ENCODE measurements around the gene RBM3.

The RBM3 gene

GRCh38 chrX:48575642-48576041 lies 1.4 kb downstream of the RBM3 start:
- ChIA-PET POLR2A (no interaction called here), CTCF (no interaction called here)
- Histone ChIP-seq H3K27ac (ENCODE audit: insufficient read depth in 1 of 2, low read depth in 1 of 2, low read length in 2 of 2, poor library complexity in 1 of 2, severe bottlenecking in 2 of 2) (peak overlapping the region in 1 of 2 experiments; percentile 97), H3K9me3 (ENCODE audit: control extremely low read depth in 1 of 5, control insufficient read depth in 4 of 5, insufficient read depth in 2 of 5, low read depth in 1 of 5, low read length in 4 of 5) (peaks cover 0 to 5% (median 0%) of the 10 kb centered on the region in 5 experiments), H3K4me3 (ENCODE audit: control insufficient read depth in 1 of 7, extremely low read depth in 1 of 7, insufficient read depth in 4 of 7, low read depth in 2 of 7, low read length in 6 of 7) (peak overlapping the region in 5 of 7 experiments; percentile 69 to 82 (median 73)), H3K36me3 (ENCODE audit: control insufficient read depth in 4 of 4, insufficient read depth in 4 of 4, low read length in 3 of 4) (peaks cover 0 to 39% (median 19%) of the 10 kb centered on the region in 4 experiments), H3K27me3 (replicated peaks in 2 of 5; ENCODE audit: control insufficient read depth in 4 of 5, insufficient read depth in 5 of 5, low read length in 4 of 5) (no peaks in the 10 kb centered on the region), H3K4me1 (ENCODE audit: control extremely low read depth in 1 of 4, control insufficient read depth in 4 of 4, insufficient read depth in 4 of 4, low read length in 3 of 4) (peaks cover 0 to 20% (median 16%) of the 10 kb centered on the region in 4 experiments)
- 91% methylated on average over 11 of the region's 13 CpGs for WGBS (ENCODE audit: insufficient coverage)
- no peak for DNase-seq

GRCh38 chrX:48576108-48576507 lies 1.8 kb downstream of the RBM3 start:
- Histone ChIP-seq H3K4me1 (ENCODE audit: control extremely low read depth in 1 of 4, control insufficient read depth in 4 of 4, insufficient read depth in 4 of 4, low read length in 3 of 4) (peaks cover 0 to 20% (median 16%) of the 10 kb centered on the region in 4 experiments), H3K27me3 (replicated peaks in 2 of 5; ENCODE audit: control insufficient read depth in 4 of 5, insufficient read depth in 5 of 5, low read length in 4 of 5) (no peaks in the 10 kb centered on the region), H3K36me3 (ENCODE audit: control insufficient read depth in 4 of 4, insufficient read depth in 4 of 4, low read length in 3 of 4) (peaks cover 0 to 39% (median 19%) of the 10 kb centered on the region in 4 experiments), H3K27ac (ENCODE audit: insufficient read depth in 1 of 2, low read depth in 1 of 2, low read length in 2 of 2, poor library complexity in 1 of 2, severe bottlenecking in 2 of 2) (peak overlapping the region in 1 of 2 experiments; percentile 97), H3K4me3 (ENCODE audit: control insufficient read depth in 1 of 7, extremely low read depth in 1 of 7, insufficient read depth in 4 of 7, low read depth in 2 of 7, low read length in 6 of 7) (peak overlapping the region in 3 of 7 experiments; percentile 5 to 73 (median 50)), H3K9me3 (ENCODE audit: control extremely low read depth in 1 of 5, control insufficient read depth in 4 of 5, insufficient read depth in 2 of 5, low read depth in 1 of 5, low read length in 4 of 5) (peaks cover 0 to 5% (median 0%) of the 10 kb centered on the region in 5 experiments)
- DNase-seq = no peak
- POLR2A ChIA-PET = no interaction called here
- WGBS (ENCODE audit: insufficient coverage) = 89% methylated on average over 6 of the region's 6 CpGs
- CTCF ChIA-PET = no interaction called here

- H3K9me3 ChIP-seq (ENCODE audit: control extremely low read depth in 1 of 5, control insufficient read depth in 4 of 5, insufficient read depth in 2 of 5, low read depth in 1 of 5, low read length in 4 of 5) = peaks cover 0 to 5% (median 0%) of the 10 kb centered on the region in 5 experiments
- CTCF ChIA-PET = interaction anchor here (1.0 kb wide), 1 partner anchor 17 kb away, joined by 3 read pairs; no protein-coding TSS in a partner anchor
- DNase-seq = no peak
- H3K27ac ChIP-seq (ENCODE audit: insufficient read depth in 1 of 2, low read depth in 1 of 2, low read length in 2 of 2, poor library complexity in 1 of 2, severe bottlenecking in 2 of 2) = no peak overlapping the region
- WGBS (ENCODE audit: insufficient coverage) = 83% methylated on average over 1 of the region's 2 CpGs
- POLR2A ChIA-PET = interaction anchor here (1.8 kb wide), 1 partner anchor 18 kb away, joined by 5 read pairs; no protein-coding TSS in a partner anchor
- H3K4me1 ChIP-seq (ENCODE audit: control extremely low read depth in 1 of 4, control insufficient read depth in 4 of 4, insufficient read depth in 4 of 4, low read length in 3 of 4) = peaks cover 0 to 18% (median 16%) of the 10 kb centered on the region in 4 experiments
- H3K4me3 ChIP-seq (ENCODE audit: control insufficient read depth in 1 of 7, extremely low read depth in 1 of 7, insufficient read depth in 4 of 7, low read depth in 2 of 7, low read length in 6 of 7) = no peak overlapping the region
- H3K27me3 ChIP-seq (replicated peaks in 2 of 5; ENCODE audit: control insufficient read depth in 4 of 5, insufficient read depth in 5 of 5, low read length in 4 of 5) = no peaks in the 10 kb centered on the region
- H3K36me3 ChIP-seq (ENCODE audit: control insufficient read depth in 4 of 4, insufficient read depth in 4 of 4, low read length in 3 of 4) = peaks cover 0 to 39% (median 19%) of the 10 kb centered on the region in 4 experiments
Observed at GRCh38 chrX:48578661-48579128, 4.4 kb downstream of the RBM3 start.

- Histone ChIP-seq H3K27ac (ENCODE audit: insufficient read depth in 1 of 2, low read depth in 1 of 2, low read length in 2 of 2, poor library complexity in 1 of 2, severe bottlenecking in 2 of 2) (no peak overlapping the region), H3K9me3 (ENCODE audit: control extremely low read depth in 1 of 5, control insufficient read depth in 4 of 5, insufficient read depth in 2 of 5, low read depth in 1 of 5, low read length in 4 of 5) (peaks cover 0 to 5% (median 0%) of the 10 kb centered on the region in 5 experiments), H3K27me3 (replicated peaks in 2 of 5; ENCODE audit: control insufficient read depth in 4 of 5, insufficient read depth in 5 of 5, low read length in 4 of 5) (no peaks in the 10 kb centered on the region), H3K36me3 (ENCODE audit: control insufficient read depth in 4 of 4, insufficient read depth in 4 of 4, low read length in 3 of 4) (peaks cover 0 to 39% (median 19%) of the 10 kb centered on the region in 4 experiments), H3K4me1 (ENCODE audit: control extremely low read depth in 1 of 4, control insufficient read depth in 4 of 4, insufficient read depth in 4 of 4, low read length in 3 of 4) (peaks cover 0 to 15% (median 14%) of the 10 kb centered on the region in 4 experiments), H3K4me3 (ENCODE audit: control insufficient read depth in 1 of 7, extremely low read depth in 1 of 7, insufficient read depth in 4 of 7, low read depth in 2 of 7, low read length in 6 of 7) (no peak overlapping the region)
- WGBS (ENCODE audit: insufficient coverage) = 77% methylated on average over 2 of the region's 3 CpGs
- DNase-seq = no peak
- ChIA-PET POLR2A (interaction anchor here (1.8 kb wide), 1 partner anchor 17 kb away, joined by 5 read pairs; no protein-coding TSS in a partner anchor), CTCF (interaction anchor here (1.0 kb wide), 1 partner anchor 16 kb away, joined by 3 read pairs; no protein-coding TSS in a partner anchor)
Observed at GRCh38 chrX:48579259-48579658, 5.0 kb downstream of the RBM3 start.

GRCh38 chrX:48580662-48581061 lies 6.4 kb downstream of the RBM3 start:
- peaks cover 0 to 9% (median 7%) of the 10 kb centered on the region in 4 experiments for H3K4me1 ChIP-seq (ENCODE audit: control extremely low read depth in 1 of 4, control insufficient read depth in 4 of 4, insufficient read depth in 4 of 4, low read length in 3 of 4)
- POLR2A ChIA-PET = no interaction called here
- H3K27me3 ChIP-seq (replicated peaks in 2 of 5; ENCODE audit: control insufficient read depth in 4 of 5, insufficient read depth in 5 of 5, low read length in 4 of 5) = no peaks in the 10 kb centered on the region
- no peak for DNase-seq
- CTCF ChIA-PET = interaction anchor here (1.0 kb wide), 1 partner anchor 89 kb away, joined by 3 read pairs; no protein-coding TSS in a partner anchor
- peaks cover 0 to 35% (median 15%) of the 10 kb centered on the region in 4 experiments for H3K36me3 ChIP-seq (ENCODE audit: control insufficient read depth in 4 of 4, insufficient read depth in 4 of 4, low read length in 3 of 4)
- H3K4me3 ChIP-seq (ENCODE audit: control insufficient read depth in 1 of 7, extremely low read depth in 1 of 7, insufficient read depth in 4 of 7, low read depth in 2 of 7, low read length in 6 of 7) = no peak overlapping the region
- no peaks in the 10 kb centered on the region for H3K9me3 ChIP-seq (ENCODE audit: control extremely low read depth in 1 of 5, control insufficient read depth in 4 of 5, insufficient read depth in 2 of 5, low read depth in 1 of 5, low read length in 4 of 5)
- no CpG with 5 or more reads among the region's 1 CpG for WGBS (ENCODE audit: insufficient coverage)
- H3K27ac ChIP-seq (ENCODE audit: insufficient read depth in 1 of 2, low read depth in 1 of 2, low read length in 2 of 2, poor library complexity in 1 of 2, severe bottlenecking in 2 of 2) = no peak overlapping the region

- Histone ChIP-seq H3K36me3 (ENCODE audit: control insufficient read depth in 4 of 4, insufficient read depth in 4 of 4, low read length in 3 of 4) (no peaks in the 10 kb centered on the region), H3K27ac (ENCODE audit: insufficient read depth in 1 of 2, low read depth in 1 of 2, low read length in 2 of 2, poor library complexity in 1 of 2, severe bottlenecking in 2 of 2) (no peak overlapping the region), H3K27me3 (replicated peaks in 2 of 5; ENCODE audit: control insufficient read depth in 4 of 5, insufficient read depth in 5 of 5, low read length in 4 of 5) (no peaks in the 10 kb centered on the region), H3K4me3 (ENCODE audit: control insufficient read depth in 1 of 7, extremely low read depth in 1 of 7, insufficient read depth in 4 of 7, low read depth in 2 of 7, low read length in 6 of 7) (no peak overlapping the region), H3K4me1 (ENCODE audit: control extremely low read depth in 1 of 4, control insufficient read depth in 4 of 4, insufficient read depth in 4 of 4, low read length in 3 of 4) (no peaks in the 10 kb centered on the region), H3K9me3 (ENCODE audit: control extremely low read depth in 1 of 5, control insufficient read depth in 4 of 5, insufficient read depth in 2 of 5, low read depth in 1 of 5, low read length in 4 of 5) (no peaks in the 10 kb centered on the region)
- no peak for DNase-seq
- WGBS (ENCODE audit: insufficient coverage) = no CpG with 5 or more reads among the region's 2 CpGs
- CTCF ChIA-PET = interaction anchor here (0.6 to 1.4 kb wide), 3 partner anchors 10 to 234 kb away, joined by 3 to 4 read pairs (median 3); partner anchors contain the start of gene RBM3
- POLR2A ChIA-PET = no interaction called here
Observed at GRCh38 chrX:48584698-48585097, 10.4 kb downstream of the RBM3 start.

- no peak overlapping the region for H3K4me3 ChIP-seq (ENCODE audit: control insufficient read depth in 1 of 7, extremely low read depth in 1 of 7, insufficient read depth in 4 of 7, low read depth in 2 of 7, low read length in 6 of 7)
- CTCF ChIA-PET = no interaction called here
- H3K27me3 ChIP-seq (replicated peaks in 2 of 5; ENCODE audit: control insufficient read depth in 4 of 5, insufficient read depth in 5 of 5, low read length in 4 of 5) = no peaks in the 10 kb centered on the region
Observed at GRCh38 chrX:48589482-48590162, 15.3 kb downstream of the RBM3 start.

More at GRCh38 chrX:48589482-48590162, 15.3 kb downstream of the RBM3 start:
- Histone ChIP-seq H3K4me1 (ENCODE audit: control extremely low read depth in 1 of 4, control insufficient read depth in 4 of 4, insufficient read depth in 4 of 4, low read length in 3 of 4) (peaks cover 0 to 4% (median 2%) of the 10 kb centered on the region in 4 experiments), H3K27ac (ENCODE audit: insufficient read depth in 1 of 2, low read depth in 1 of 2, low read length in 2 of 2, poor library complexity in 1 of 2, severe bottlenecking in 2 of 2) (peak overlapping the region in 1 of 2 experiments; percentile 43), H3K9me3 (ENCODE audit: control extremely low read depth in 1 of 5, control insufficient read depth in 4 of 5, insufficient read depth in 2 of 5, low read depth in 1 of 5, low read length in 4 of 5) (no peaks in the 10 kb centered on the region), H3K36me3 (ENCODE audit: control insufficient read depth in 4 of 4, insufficient read depth in 4 of 4, low read length in 3 of 4) (no peaks in the 10 kb centered on the region)
- WGBS (ENCODE audit: insufficient coverage) = 83% methylated on average over 8 of the region's 13 CpGs
- POLR2A ChIA-PET = no interaction called here
- no peak for DNase-seq

Measured in common myeloid progenitor, CD34-positive (primary cell).